Stimulated activated CD8-positive, alpha-beta memory T cell treated with anti-CD3 and anti-CD28 coated beads, Interleukin-15, amount 100 ng/mL, for 1 hour (primary cell): ENCODE data around the gene MCL1.
"Not testable (repeated sequence)": the region's sequence is repeated elsewhere in the genome, so short reads cannot be mapped to it uniquely, and the experiment has no call there.

Experiments used
- DNase-seq: peaks from one replicate; pipeline ENCODE4 v3.0.0-alpha.2; 2020; ENCODE audit warnings: low read depth

MCL1 gene

GRCh38 chr1:150602372-150602771 is 23.0 kb upstream of the MCL1 start:
- not testable (repeated sequence) for DNase-seq

GRCh38 chr1:150601540-150601939 is 22.1 kb upstream of the MCL1 start:
- no peak for DNase-seq

GRCh38 chr1:150598346-150598745 is 18.9 kb upstream of the MCL1 start:
- not testable (repeated sequence) for DNase-seq

GRCh38 chr1:150596976-150597375 is 17.6 kb upstream of the MCL1 start:
- DNase-seq: no peak

GRCh38 chr1:150596095-150596892 is 16.9 kb upstream of the MCL1 start:
- DNase-seq: no peak

- no peak for DNase-seq
Observed at GRCh38 chr1:150582371-150582770, 3.0 kb upstream of the MCL1 start.

GRCh38 chr1:150581962-150582361 is 2.6 kb upstream of the MCL1 start:
- not testable (repeated sequence) for DNase-seq

- DNase-seq: not testable (repeated sequence)
Observed at GRCh38 chr1:150581437-150581836, 2.0 kb upstream of the MCL1 start.

- not testable (repeated sequence) for DNase-seq
Observed at GRCh38 chr1:150580966-150581365, 1.6 kb upstream of the MCL1 start.

- no peak for DNase-seq
Observed at GRCh38 chr1:150579945-150580642, 684 bp upstream of the MCL1 start.

GRCh38 chr1:150578272-150579109 is 919 bp downstream of the MCL1 start:
- no peak for DNase-seq

GRCh38 chr1:150577557-150578271 is 1.7 kb downstream of the MCL1 start:
- DNase-seq: no peak

GRCh38 chr1:150576794-150577556 is 2.4 kb downstream of the MCL1 start:
- DNase-seq: no peak

- DNase-seq: no peak
Observed at GRCh38 chr1:150576367-150576711, 3.1 kb downstream of the MCL1 start.

GRCh38 chr1:150575518-150576366 is 3.7 kb downstream of the MCL1 start:
- no peak for DNase-seq

GRCh38 chr1:150575072-150575489 is 4.3 kb downstream of the MCL1 start:
- no peak for DNase-seq

- no peak for DNase-seq
Observed at GRCh38 chr1:150574260-150575071, 4.9 kb downstream of the MCL1 start.

GRCh38 chr1:150573648-150574071 is 5.8 kb downstream of the MCL1 start:
- not testable (repeated sequence) for DNase-seq

GRCh38 chr1:150572918-150573647 is 6.3 kb downstream of the MCL1 start:
- no peak for DNase-seq
